ENCODE results near the gene TBC1D22A. TPM values are rescaled to one million over a fixed set of nuclear protein-coding genes. Genes with fewer than 3 reads are reported as not detected.

TBC1D22A gene
- total and polyA plus RNA-seq, 2 experiments from 2014 or later = 9.6 to 13.3 TPM

GRCh38 chr22:46969491-46969890 is 207.0 kb downstream of the TBC1D22A start:
- H3K27ac Mint-ChIP-seq = peak overlapping the region; percentile 79; the same call in 1 of the 2 replicates
- no peaks in the 10 kb centered on the region for H3K27me3 ChIP-seq (ENCODE audit: insufficient read depth)
- no peaks in the 10 kb centered on the region for H3K9me2 ChIP-seq (ENCODE audit: insufficient read depth)
- H3K4me3 Mint-ChIP-seq = no peak overlapping the region
- H4K20me1 ChIP-seq (replicated peaks; ENCODE audit: insufficient read depth) = no peaks in the 10 kb centered on the region
- no peaks in the 10 kb centered on the region; the same call in 1 of the 2 replicates for H3K4me1 ChIP-seq (ENCODE audit: insufficient read depth)
- H2AFZ ChIP-seq = no peak overlapping the region
- no peaks in the 10 kb centered on the region for H3F3A ChIP-seq (replicated peaks; ENCODE audit: low read depth)
- no peaks in the 10 kb centered on the region for H3K27me3 Mint-ChIP-seq (ENCODE audit: insufficient read depth, low read depth, poor library complexity)
- no peak overlapping the region for H3K4me3 ChIP-seq
- no peak overlapping the region for H3K4me2 ChIP-seq
- DNase-seq (ENCODE audit: low spot score) (no peak), ATAC-seq (no peak)
- no peaks in the 10 kb centered on the region for H3K36me3 Mint-ChIP-seq (ENCODE audit: low read depth)
- peaks cover 11% of the 10 kb centered on the region; the same call in 1 of the 2 replicates for H3K79me2 ChIP-seq (replicated peaks; ENCODE audit: insufficient read depth)
- H3K36me3 ChIP-seq (ENCODE audit: insufficient read depth) = no peaks in the 10 kb centered on the region
- TF ChIP-seq CTCF (conservative IDR thresholded peaks at IDR 0.05; ENCODE audit: low read depth in 2 of 2) = no peak
- no peak for TF ChIP-seq ZNF331 (CRISPR knock-in tag; IDR thresholded peaks at IDR 0.05; ENCODE audit: low read depth)
- TF ChIP-seq REST (IDR thresholded peaks at IDR 0.05; ENCODE audit: unreplicated experiment) = no peak
- no peak for TF ChIP-seq STAT1 (IDR thresholded peaks at IDR 0.05; ENCODE audit: unreplicated experiment)
- TF ChIP-seq ETS1 (IDR thresholded peaks at IDR 0.05) = no peak
- TF ChIP-seq ZNF114 (CRISPR knock-in tag; IDR thresholded peaks at IDR 0.05) = no peak
- no peak for TF ChIP-seq ZNF462 (CRISPR knock-in tag; IDR thresholded peaks at IDR 0.05)
- no peak for TF ChIP-seq POLR2AphosphoS5 (IDR thresholded peaks at IDR 0.05; ENCODE audit: low read depth)
- no peak for TF ChIP-seq JUNB (IDR thresholded peaks at IDR 0.05; ENCODE audit: unreplicated experiment)
- TF ChIP-seq CREB1 (CRISPR knock-in tag; IDR thresholded peaks at IDR 0.05; ENCODE audit: low read depth) = no peak
- no peak for TF ChIP-seq EZH2 (IDR thresholded peaks at IDR 0.05; ENCODE audit: low read depth, unreplicated experiment)
- no peak for TF ChIP-seq NANOG (IDR thresholded peaks at IDR 0.05; ENCODE audit: borderline replicate concordance)
- no peak overlapping the region for H3K27ac ChIP-seq (ENCODE audit: low read depth)
- peaks cover 31% of the 10 kb centered on the region for H3K4me1 Mint-ChIP-seq
- H3K9me3 Mint-ChIP-seq = no peaks in the 10 kb centered on the region; the same call in 2 of the 3 replicates
